ENCODE data around the gene CISD3.

The CISD3 gene

DNA sequence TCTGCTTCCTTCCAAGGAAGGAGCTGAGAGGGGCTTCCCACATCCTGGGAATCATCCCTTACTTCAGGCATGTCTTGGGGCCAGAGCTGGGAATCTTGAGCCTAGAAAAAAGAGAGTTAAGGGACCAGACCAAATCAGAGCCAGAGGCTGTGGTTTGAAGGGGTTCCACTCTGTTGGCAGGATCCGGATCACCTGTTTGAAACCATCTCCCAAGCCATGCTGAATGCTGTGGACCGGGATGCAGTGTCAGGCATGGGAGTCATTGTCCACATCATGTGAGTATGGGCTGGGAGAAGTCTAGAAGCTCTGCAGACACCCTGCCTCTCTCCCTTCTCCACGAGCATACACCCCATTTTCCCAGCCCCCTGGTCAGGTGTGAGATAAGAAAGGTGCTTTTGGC lies 32.1 kb downstream of the CISD3 start:
- DNase-seq (ENCODE audit: low read depth in 2 of 3, low spot score in 2 of 3) = no peak

GRCh38 chr17:38766341-38766740 lies 36.2 kb downstream of the CISD3 start:
- no peak for DNase-seq (ENCODE audit: low read depth in 2 of 3, low spot score in 2 of 3)

GRCh38 chr17:38768417-38768816 lies 38.3 kb downstream of the CISD3 start:
- DNase-seq (ENCODE audit: low read depth in 2 of 3, low spot score in 2 of 3) = no peak

GRCh38 chr17:38773258-38773657 lies 43.1 kb downstream of the CISD3 start:
- DNase-seq (ENCODE audit: low read depth in 2 of 3, low spot score in 2 of 3) = no peak

DNA sequence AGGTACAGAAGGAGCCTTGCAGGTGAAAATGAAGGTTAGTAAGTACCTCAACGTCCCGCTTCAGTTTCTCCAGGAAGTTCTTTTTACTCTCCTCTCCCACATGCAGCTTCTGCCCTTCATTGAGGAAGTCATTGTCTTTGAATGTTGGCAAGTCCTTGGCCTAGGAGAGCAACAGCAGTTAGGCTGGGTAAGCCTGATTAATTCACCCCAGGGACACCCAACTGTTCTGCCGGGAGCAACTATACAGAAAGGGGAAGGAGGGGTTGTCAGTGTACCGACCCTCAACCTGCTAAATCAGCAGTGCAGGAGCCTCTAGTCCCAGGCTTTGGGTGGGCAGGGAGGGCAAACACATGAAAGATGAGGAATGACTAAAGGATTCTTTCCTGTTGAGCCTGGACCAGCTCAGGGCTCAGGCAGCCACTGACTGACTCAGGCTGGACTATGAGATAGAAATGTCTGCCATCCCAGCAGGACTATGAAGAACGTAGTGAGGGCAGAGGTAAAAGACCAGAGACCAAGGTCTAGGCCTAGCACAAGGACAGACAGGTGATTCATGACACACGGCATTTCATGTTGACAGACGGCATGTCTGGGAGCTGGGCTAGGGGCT lies 47.6 kb downstream of the CISD3 start:
- DNase-seq (ENCODE audit: low read depth in 2 of 3, low spot score in 2 of 3) = no peak

- DNase-seq (ENCODE audit: low read depth in 2 of 3, low spot score in 2 of 3) = no peak
Observed at GRCh38 chr17:38779965-38780752, 50.0 kb downstream of the CISD3 start.

- no peak for DNase-seq (ENCODE audit: low read depth in 2 of 3, low spot score in 2 of 3)
Observed at GRCh38 chr17:38783227-38783626, 53.1 kb downstream of the CISD3 start.

Data from activated CD8-positive, alpha-beta memory T cell treated with anti-CD3 and anti-CD28 coated beads for 48 hours (primary cell).